ENCODE measurements around the gene NFIB.

- TF ChIP-seq CTCF (conservative IDR thresholded peaks at IDR 0.05) (no peak), EZH2 (IDR thresholded peaks at IDR 0.05; ENCODE audit: low read depth) (no peak)
Measured at GRCh38 chr9:14331120-14331519, 17.2 kb upstream of the NFIB start.

All from PC-9 (cell line).